OCI-M1 (cell line): ENCODE measurements around the gene MACROD2.

Source experiments
- DNase-seq: peaks from one replicate; lab custom pipeline; 2025; lab: John Stamatoyannopoulos, UW

Gene MACROD2

GRCh38 chr20:14759979-14760378, 764.7 kb downstream of the MACROD2 start:
- DNase-seq, result no peak

GRCh38 chr20:14761903-14762302, 766.6 kb downstream of the MACROD2 start:
- DNase-seq, result no peak

DNA sequence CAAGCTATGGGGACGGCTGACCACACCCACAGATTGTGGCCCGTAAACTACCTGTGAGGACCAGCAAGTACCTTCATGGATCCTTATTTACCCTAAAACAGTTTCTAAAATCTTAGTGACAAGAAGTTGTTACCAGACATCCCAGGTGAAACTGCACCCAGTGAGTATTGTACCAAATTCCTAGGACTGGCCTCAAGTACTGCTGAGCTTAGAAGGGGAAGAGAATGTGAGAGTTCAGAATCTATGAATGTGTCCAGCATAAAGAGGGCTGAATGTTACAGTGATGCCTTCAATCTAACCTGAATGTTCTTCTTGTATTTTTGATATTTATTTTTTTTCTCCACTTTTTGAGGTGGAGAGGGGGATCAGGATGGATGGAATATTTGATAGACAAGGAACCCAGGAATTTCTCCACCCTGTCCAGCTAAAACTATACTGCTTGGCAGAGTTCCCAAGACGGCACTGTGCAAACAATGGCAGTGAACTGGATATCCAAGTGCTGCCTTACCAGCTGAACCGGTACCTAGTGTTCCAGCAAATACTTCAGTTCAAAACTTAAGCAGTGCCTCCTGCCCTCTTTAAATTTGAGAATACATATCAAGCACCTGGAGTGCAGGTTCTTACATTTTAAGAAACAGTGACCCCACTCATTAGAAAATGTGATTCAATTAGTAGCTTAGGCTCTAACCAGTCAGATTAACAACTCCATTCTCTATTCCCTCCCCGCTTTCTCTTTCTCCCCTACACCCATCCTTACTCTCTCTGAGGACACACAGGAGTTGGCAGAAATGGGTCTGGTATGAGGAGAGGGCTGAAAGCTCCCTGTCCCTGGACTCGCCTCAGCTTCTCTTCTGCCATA, 769.4 kb downstream of the MACROD2 start:
- DNase-seq, result no peak

- no peak for DNase-seq
These were observed 770.0 kb downstream of the MACROD2 start for GRCh38 chr20:14765370-14765701.

DNA sequence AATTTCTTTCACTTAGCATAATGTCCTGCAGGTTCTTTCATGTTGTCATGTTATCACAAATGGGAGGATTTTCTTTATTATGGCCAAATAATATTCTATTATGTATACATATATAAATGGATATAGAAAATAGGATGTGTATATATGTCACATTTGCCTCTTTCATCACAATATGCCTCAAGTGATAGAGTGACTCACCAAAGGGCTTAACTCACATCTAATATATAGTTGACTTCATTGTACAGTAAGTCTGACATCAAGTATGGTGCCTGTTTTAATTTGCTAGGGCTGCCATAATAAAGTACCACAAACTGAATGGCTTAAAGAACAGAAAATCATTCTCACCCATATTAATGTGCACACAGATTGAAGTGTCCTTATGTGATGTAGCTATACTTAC, 778.2 kb downstream of the MACROD2 start:
- DNase-seq, result no peak

DNA sequence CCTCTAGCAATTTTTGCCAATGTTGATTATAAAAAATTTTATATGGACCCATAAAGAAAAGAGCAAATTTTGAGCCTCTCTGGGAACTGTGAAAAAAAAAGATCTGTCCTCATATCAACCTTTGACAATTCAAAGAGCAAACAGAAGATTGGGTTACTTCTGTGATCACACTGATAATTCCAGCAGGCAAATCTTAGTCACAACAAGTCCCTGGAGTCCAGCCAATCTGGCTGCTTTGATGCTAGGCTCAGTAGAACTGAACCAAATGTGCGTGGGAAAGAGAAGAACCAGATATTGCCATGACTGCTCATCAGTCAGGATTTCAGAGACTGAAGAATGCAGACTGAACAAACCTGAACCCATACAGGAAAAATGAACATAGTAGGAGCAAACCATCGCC, 780.5 kb downstream of the MACROD2 start:
- peak; percentile 17 for DNase-seq

- DNase-seq, result no peak
These were observed 782.3 kb downstream of the MACROD2 start for GRCh38 chr20:14777591-14777990.

- DNase-seq, result peak; percentile 17
These were observed 782.8 kb downstream of the MACROD2 start for GRCh38 chr20:14778096-14778495.

GRCh38 chr20:14778875-14779274, 783.6 kb downstream of the MACROD2 start:
- DNase-seq, result no peak

DNA sequence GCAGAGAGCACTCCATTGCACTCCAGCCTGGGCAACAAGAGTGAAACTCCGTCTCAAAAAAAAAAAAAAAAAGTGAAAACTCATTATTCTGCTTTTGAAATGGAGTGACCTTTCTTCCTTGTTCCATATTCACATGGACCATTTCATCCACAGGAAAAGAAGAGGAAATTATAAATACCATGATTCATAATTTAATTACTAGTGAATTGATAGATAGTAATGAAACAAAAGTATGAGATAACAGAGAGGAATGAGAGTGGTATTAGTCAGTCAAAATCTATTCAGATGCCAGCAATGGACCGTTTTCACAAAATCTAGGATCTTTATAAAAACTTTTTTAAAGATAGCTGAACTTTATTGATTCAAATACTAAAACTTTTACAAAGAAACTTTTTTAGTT, 785.2 kb downstream of the MACROD2 start:
- DNase-seq, result no peak

DNA sequence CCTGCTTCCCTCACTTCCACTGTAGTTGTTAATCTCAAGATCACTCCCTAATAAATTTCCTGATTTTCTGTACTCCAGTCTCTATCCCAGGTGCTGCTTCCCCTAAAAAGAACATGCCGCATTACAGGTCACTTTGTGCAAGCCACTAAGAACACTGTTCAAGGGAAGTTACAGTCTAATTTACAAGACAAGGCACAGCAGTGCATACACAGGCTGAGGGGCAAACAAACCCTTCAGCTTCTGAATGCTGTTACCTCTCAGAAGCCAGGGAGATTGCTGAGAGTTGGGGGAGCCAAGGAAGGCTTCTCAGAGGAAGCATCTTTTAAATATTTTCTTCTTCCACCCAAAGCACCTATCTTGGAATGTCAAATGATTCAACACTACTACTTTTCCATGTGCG, 787.4 kb downstream of the MACROD2 start:
- no peak for DNase-seq

DNA sequence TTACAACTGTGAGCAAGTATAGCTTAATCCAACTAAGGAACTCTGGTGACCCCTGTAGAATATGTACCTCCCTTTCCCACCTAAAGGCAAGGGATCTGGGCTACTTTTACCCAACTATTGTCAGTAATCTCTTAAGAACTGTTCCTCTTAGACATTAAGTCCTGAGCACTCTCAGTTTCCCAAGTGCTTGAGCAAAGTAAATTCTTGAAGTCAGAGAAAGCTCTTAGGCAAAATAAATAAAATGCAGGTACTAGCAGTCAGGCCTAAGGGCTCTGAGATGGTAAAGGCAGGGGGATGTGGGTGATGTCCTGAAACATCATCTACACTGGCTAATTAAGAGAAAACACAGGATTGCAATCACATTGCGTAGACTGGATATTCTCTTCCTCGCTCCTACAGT, 788.5 kb downstream of the MACROD2 start:
- DNase-seq, result no peak

DNA sequence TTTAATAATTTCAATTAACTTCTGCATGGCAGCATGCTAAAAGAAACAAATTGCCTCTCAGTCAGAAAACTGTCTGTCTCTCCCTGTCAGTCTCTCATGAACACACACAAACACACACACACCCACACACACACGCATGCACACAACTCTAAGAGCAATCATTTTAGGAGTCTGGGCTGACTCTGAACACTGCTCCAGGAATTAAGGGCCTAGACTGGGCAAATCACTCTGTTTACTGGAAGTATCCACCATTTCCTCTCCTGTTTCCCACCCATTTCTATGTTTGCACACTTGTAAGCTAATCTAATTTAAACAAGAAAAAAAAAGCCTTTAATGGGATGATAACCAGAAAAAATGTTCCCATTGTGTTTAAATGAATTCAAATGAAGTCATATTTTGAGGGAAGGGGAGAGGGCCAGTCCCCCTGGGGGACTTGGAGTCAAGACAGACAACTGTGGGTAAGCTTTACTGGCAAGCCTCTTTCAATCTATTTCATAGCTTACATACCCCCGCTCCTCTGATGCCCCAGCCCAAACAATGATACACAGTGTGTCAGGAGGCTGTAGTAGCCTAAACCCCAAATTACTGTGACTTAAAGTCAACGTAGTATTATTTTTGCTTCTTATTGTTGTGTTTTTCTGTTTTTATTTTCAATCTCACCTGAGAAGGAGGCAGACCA, 789.9 kb downstream of the MACROD2 start:
- no peak for DNase-seq

- DNase-seq, result no peak
These were observed 794.9 kb downstream of the MACROD2 start for GRCh38 chr20:14790190-14790589.

GRCh38 chr20:14790771-14791620, 795.7 kb downstream of the MACROD2 start:
- no peak for DNase-seq

- no peak for DNase-seq
These were observed 797.6 kb downstream of the MACROD2 start for GRCh38 chr20:14792915-14793314.

GRCh38 chr20:14799545-14800216, 804.4 kb downstream of the MACROD2 start:
- no peak for DNase-seq

- DNase-seq, result no peak
These were observed 805.5 kb downstream of the MACROD2 start for GRCh38 chr20:14800707-14801425.

DNA sequence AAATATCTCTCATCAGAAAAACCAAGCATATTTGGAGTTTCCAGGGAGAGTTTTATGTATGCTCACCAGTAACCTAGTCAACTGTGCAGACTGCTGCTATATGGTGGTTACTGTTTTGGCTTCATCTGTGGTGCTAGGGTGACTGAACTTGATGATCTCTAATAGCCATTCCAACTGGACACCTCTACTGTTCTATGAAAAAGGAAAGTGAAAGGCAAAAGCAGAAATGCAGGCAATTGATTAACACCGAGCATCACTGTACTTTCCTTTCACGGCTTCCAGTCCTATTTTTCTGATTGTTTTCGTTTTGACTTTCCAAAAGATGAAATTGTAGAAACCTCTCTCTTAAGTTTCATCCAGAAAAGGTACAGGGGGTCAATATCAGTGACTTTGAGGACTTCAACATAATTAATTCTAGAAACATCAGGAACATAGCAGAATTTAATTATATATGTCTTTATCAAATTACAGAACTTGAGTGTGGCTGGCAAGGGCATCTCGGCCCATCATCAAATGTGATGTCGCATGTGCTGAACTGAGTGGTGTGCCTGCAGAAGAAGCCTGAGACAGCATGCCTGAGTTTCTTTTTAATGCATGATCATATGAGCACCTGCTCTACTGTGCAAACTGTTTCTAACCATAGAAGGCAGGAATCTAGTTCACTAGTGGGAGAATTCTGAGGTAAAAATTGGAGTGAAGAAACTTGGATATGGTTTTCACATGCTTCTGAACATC, 806.4 kb downstream of the MACROD2 start:
- peak; percentile 25 for DNase-seq

GRCh38 chr20:14807224-14807623, 811.9 kb downstream of the MACROD2 start:
- no peak for DNase-seq

- DNase-seq, result no peak
These were observed 820.0 kb downstream of the MACROD2 start for GRCh38 chr20:14815340-14815739.
